GM21367 (cell line): ENCODE measurements around the gene ATOH7.
"Not testable (repeated sequence)": the region's sequence is repeated elsewhere in the genome, so short reads cannot be mapped to it uniquely, and the experiment has no call there.

ENCODE experiments used
- ATAC-seq: cut with Tn5 transposase; IDR thresholded peaks from one replicate; pipeline ENCODE4 v1.9.1; 2021; ENCODE audit not compliant: unreplicated experiment

The ATOH7 gene

GRCh38 chr10:68231817-68232251, at the start of gene ATOH7:
Gene ATOH7, minus strand, starts transcription at chr10:68232113. Its CDS starts 436 bp downstream, at chr10:68231677.
- ATAC-seq, result no peak

- ATAC-seq, result no peak
Observed at GRCh38 chr10:68280758-68281157, 48.8 kb upstream of the ATOH7 start.

- not testable (repeated sequence) for ATAC-seq
Observed at GRCh38 chr10:68278906-68279753, 47.2 kb upstream of the ATOH7 start.

- not testable (repeated sequence) for ATAC-seq
Observed at GRCh38 chr10:68277814-68278213, 45.9 kb upstream of the ATOH7 start.

- ATAC-seq, result no peak
Observed at GRCh38 chr10:68276224-68276623, 44.3 kb upstream of the ATOH7 start.

- no peak for ATAC-seq
Observed at GRCh38 chr10:68275600-68276126, 43.8 kb upstream of the ATOH7 start.

GRCh38 chr10:68272833-68273232, 40.9 kb upstream of the ATOH7 start:
- no peak for ATAC-seq

GRCh38 chr10:68271196-68271882, 39.4 kb upstream of the ATOH7 start:
- ATAC-seq, result no peak

- ATAC-seq, result no peak
Observed at GRCh38 chr10:68269562-68270290, 37.8 kb upstream of the ATOH7 start.

GRCh38 chr10:68261132-68261856, 29.4 kb upstream of the ATOH7 start:
- no peak for ATAC-seq

GRCh38 chr10:68253346-68253745, 21.4 kb upstream of the ATOH7 start:
- ATAC-seq, result no peak

GRCh38 chr10:68251625-68252495, 19.9 kb upstream of the ATOH7 start:
- ATAC-seq, result peak; percentile 57

- no peak for ATAC-seq
Observed at GRCh38 chr10:68251151-68251550, 19.2 kb upstream of the ATOH7 start.

- ATAC-seq, result no peak
Observed at GRCh38 chr10:68249297-68249696, 17.4 kb upstream of the ATOH7 start.

- ATAC-seq, result no peak
Observed at GRCh38 chr10:68247931-68248330, 16.0 kb upstream of the ATOH7 start.

GRCh38 chr10:68246397-68246796, 14.5 kb upstream of the ATOH7 start:
- not testable (repeated sequence) for ATAC-seq

- no peak for ATAC-seq
Observed at GRCh38 chr10:68242051-68242450, 10.1 kb upstream of the ATOH7 start.

GRCh38 chr10:68239596-68240150, 7.8 kb upstream of the ATOH7 start:
- ATAC-seq, result no peak

- no peak for ATAC-seq
Observed at GRCh38 chr10:68239069-68239468, 7.2 kb upstream of the ATOH7 start.
